ENCODE measurements around the gene CSF3. TPM values are rescaled to one million over a fixed set of nuclear protein-coding genes. Genes with fewer than 3 reads are reported as not detected.

CSF3 gene
- total and polyA plus RNA-seq, 2 of the 13 experiments (the other 11 are each of a cell fraction or from before 2014, with no cell fraction given): 0.09 TPM; not detected in 1

- POLR2A ChIA-PET: interaction anchor here (0.7 to 1.2 kb wide), 2 partner anchors 27 to 84 kb away, joined by 3 to 6 read pairs; partner anchors contain the start of gene MED24
- peaks cover 40 to 74% of the 10 kb centered on the region in 2 experiments for H3K36me3 ChIP-seq (replicated peaks in 1 of 2; ENCODE audit: control insufficient read depth in 1 of 2, insufficient read depth in 2 of 2, low read length in 2 of 2)
- intact Hi-C loops (cut with micrococcal nuclease; ENCODE audit: unreplicated experiment) (loop anchor here (1.0 kb wide), 1 partner anchor 14 kb away; no protein-coding TSS in a partner anchor), in situ Hi-C loops (cut with HindIII; ENCODE audit: extremely low pct_ligation_motif_present, low pct_unique_long_range_greater_than_20kb) (no loop called here)
- no peak overlapping the region for H3K4me2 ChIP-seq (ENCODE audit: low read depth, low read length)
- H3K27ac ChIP-seq (ENCODE audit: extremely low read length, insufficient read depth, low read length): no peak overlapping the region
- no peaks in the 10 kb centered on the region for H3K79me2 ChIP-seq (ENCODE audit: insufficient read depth, low read length)
- DNase-seq (ENCODE audit: low spot score) (peak; percentile 82), ATAC-seq (peak; percentile 97), FAIRE-seq (peak; percentile 90)
- no peak overlapping the region for H3K4me3 ChIP-seq (replicated peaks in 1 of 3; ENCODE audit: insufficient read depth in 1 of 3, low read depth in 2 of 3, low read length in 3 of 3)
- H3K4me1 ChIP-seq (ENCODE audit: insufficient read depth, low read length): no peaks in the 10 kb centered on the region
- no peaks in the 10 kb centered on the region for H4K20me1 ChIP-seq (ENCODE audit: insufficient read depth, low read length)
- H3K9me3 ChIP-seq (ENCODE audit: low read length): no peaks in the 10 kb centered on the region
- no peak overlapping the region for H3K9ac ChIP-seq (ENCODE audit: insufficient read depth, low read depth, low read length)
- CTCF ChIA-PET (ENCODE audit: low intra/inter-chr PET ratio, low total read pairs): interaction anchor here (0.7 to 2.7 kb wide), 3 partner anchors 13 to 59 kb away, joined by 3 to 56 read pairs (median 6); partner anchors contain the start of gene CSF3
- no peak overlapping the region for H2AFZ ChIP-seq (ENCODE audit: low read length)
- no TSS peak for BruUV-seq (replicated peaks)
- WGBS (ENCODE audit: low lambda C conversion rate): 55% methylated on average over 28 of the region's 33 CpGs
- no peaks in the 10 kb centered on the region for H3K27me3 ChIP-seq (ENCODE audit: control insufficient read depth in 1 of 2, insufficient read depth in 2 of 2, low read length in 2 of 2)
- TF ChIP-seq ARNT (IDR thresholded peaks at IDR 0.05) (no peak), THAP11 (CRISPR knock-in tag; IDR thresholded peaks at IDR 0.05) (peak; percentile 33; the same call in 1 of the 2 replicates), REXO4 (CRISPR knock-in tag; IDR thresholded peaks at IDR 0.05; ENCODE audit: borderline replicate concordance) (no peak), PATZ1 (CRISPR knock-in tag; IDR thresholded peaks at IDR 0.05) (peak; percentile 57; the same call in 1 of the 2 replicates), NFKB2 (CRISPR knock-in tag; IDR thresholded peaks at IDR 0.05; ENCODE audit: borderline replicate concordance) (no peak), ZNF136 (CRISPR knock-in tag; IDR thresholded peaks at IDR 0.05; ENCODE audit: low read depth) (no peak), ZNF441 (CRISPR knock-in tag; IDR thresholded peaks at IDR 0.05; ENCODE audit: borderline replicate concordance) (0 out of 2 replicates have a peak, but pooled peaks have one; percentile 34), RARA (CRISPR knock-in tag; IDR thresholded peaks at IDR 0.05) (no peak), KLF12 (CRISPR knock-in tag; IDR thresholded peaks at IDR 0.05; ENCODE audit: borderline replicate concordance) (no peak), RELA (CRISPR knock-in tag; IDR thresholded peaks at IDR 0.05) (no peak), ZNF33B (CRISPR knock-in tag; IDR thresholded peaks at IDR 0.05) (0 out of 2 replicates have a peak, but pooled peaks have one; percentile 28), TP53 (CRISPR knock-in tag; conservative IDR thresholded peaks at IDR 0.05) (no peak), NCOA2 (CRISPR knock-in tag; IDR thresholded peaks at IDR 0.05) (no peak), HOXA7 (CRISPR knock-in tag; IDR thresholded peaks at IDR 0.05) (no peak), PAX8 (CRISPR knock-in tag; IDR thresholded peaks at IDR 0.05; ENCODE audit: borderline replicate concordance) (no peak)
- TF ChIP-seq, protein P1, sequence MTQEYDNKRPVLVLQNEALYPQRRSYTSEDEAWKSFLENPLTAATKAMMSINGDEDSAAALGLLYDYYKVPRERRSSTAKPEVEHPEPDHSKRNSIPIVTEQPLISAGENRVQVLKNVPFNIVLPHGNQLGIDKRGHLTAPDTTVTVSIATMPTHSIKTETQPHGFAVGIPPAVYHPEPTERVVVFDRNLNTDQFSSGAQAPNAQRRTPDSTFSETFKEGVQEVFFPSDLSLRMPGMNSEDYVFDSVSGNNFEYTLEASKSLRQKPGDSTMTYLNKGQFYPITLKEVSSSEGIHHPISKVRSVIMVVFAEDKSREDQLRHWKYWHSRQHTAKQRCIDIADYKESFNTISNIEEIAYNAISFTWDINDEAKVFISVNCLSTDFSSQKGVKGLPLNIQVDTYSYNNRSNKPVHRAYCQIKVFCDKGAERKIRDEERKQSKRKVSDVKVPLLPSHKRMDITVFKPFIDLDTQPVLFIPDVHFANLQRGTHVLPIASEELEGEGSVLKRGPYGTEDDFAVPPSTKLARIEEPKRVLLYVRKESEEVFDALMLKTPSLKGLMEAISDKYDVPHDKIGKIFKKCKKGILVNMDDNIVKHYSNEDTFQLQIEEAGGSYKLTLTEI (CRISPR knock-in tag; conservative IDR thresholded peaks at IDR 0.05): no peak
Measured at GRCh38 chr17:40026816-40027613, 11.8 kb downstream of the CSF3 start.

Measured in HepG2 (cell line).